Stomach (tissue), 9 donors: ENCODE results near the gene IRF1. TPM values are rescaled to one million over a fixed set of nuclear protein-coding genes. Genes with fewer than 3 reads are reported as not detected.

Experiments
- DNase-seq, 2 donors: peaks; one replicate each; pipeline versions ENCODE4 v3.0.0 to v3.0.0-alpha.2; 2013 to 2019
- H3K27ac ChIP-seq, 5 donors: fragments of 200-600 bp in 4 of 5; sonication (generic) in 4 of 5; one replicate each; pipeline ENCODE4 v1.5.1; 2013 to 2019; ENCODE audit warnings: mild to moderate bottlenecking in 1 of 5, moderate library complexity in 1 of 5
- H3K27me3 ChIP-seq, 3 donors: fragments of 200-600 bp; sonication (generic); one replicate each; pipeline ENCODE4 v1.5.1; 2017 to 2019; ENCODE audit warnings: mixed run types in 1 of 3
- H3K36me3 ChIP-seq, 4 donors: fragments of 200-600 bp; sonication (generic); 1 replicate in 3 of 4; 2 replicates in 1 of 4; pipeline ENCODE4 v1.5.1; 2016 to 2019
- H3K4me1 ChIP-seq, 4 donors: fragments of 200-600 bp; sonication (generic); one replicate each; pipeline ENCODE4 v1.5.1; 2016 to 2019
- H3K4me3 ChIP-seq, 4 donors: fragments of 200-600 bp; sonication (generic) in 3 of 4; one replicate each; pipeline ENCODE4 v1.5.1; 2016 to 2019; ENCODE audit warnings: mild to moderate bottlenecking in 1 of 4
- H3K9me3 ChIP-seq, 4 donors: fragments of 200-600 bp; sonication (generic); one replicate each; pipeline ENCODE4 v1.5.1; 2016 to 2019
- CTCF ChIP-seq, 7 experiments: fragments of 450-650 bp in 4 of 7; fragments of 200-600 bp in 3 of 7; sonication (generic) in 3 of 7; IDR thresholded peaks; one replicate each; pipeline ENCODE4 v1.5.1; 2016 to 2019; ENCODE audit warnings: antibody characterized with exemption in 7 of 7, control low read depth in 2 of 7, mild to moderate bottlenecking in 1 of 7
- EP300 ChIP-seq: sonication (generic); formaldehyde crosslinking; IDR thresholded peaks from one replicate; pipeline ENCODE4 v1.6.1; 2017; ENCODE audit warnings: antibody characterized with exemption
- POLR2A ChIP-seq, 4 donors: fragments of 450-650 bp; IDR thresholded peaks; one replicate each; pipeline ENCODE4 v1.6.1; 2016; ENCODE audit warnings: antibody characterized with exemption in 4 of 4, control low read depth in 2 of 4, mild to moderate bottlenecking in 1 of 4, moderate library complexity in 1 of 4
- POLR2AphosphoS5 ChIP-seq, 3 donors: sonication (generic); formaldehyde crosslinking; IDR thresholded peaks; one replicate each; pipeline ENCODE4 v1.6.1; 2016; ENCODE audit warnings: antibody characterized with exemption in 3 of 3
- WGBS, 5 donors: extraction: QIAGEN DNeasy Blood & Tissue Kit in 3 of 5; methylation state at CpG; one replicate each; pipeline versions ENCODE4 v1.1.5 to v1.1.7; 2013 to 2018; 5-methylcytosine and 5-hydroxymethylcytosine counted together
- intact Hi-C: fragments of 100-400 bp; cut with DNase I; formaldehyde crosslinking; loops from one replicate; pipeline ENCODE4 v1.15.1; 2023; ENCODE audit warnings: low total_unique reads
- polyA plus RNA-seq, 3 donors: library from polyadenylated mRNA; stranded (reverse); fragments of 200-250 nt; gene quantifications; one replicate each; pipeline ENCODE4 v1.2.3, GENCODE V29; 2013
- total RNA-seq, 5 donors: library from RNA; depleted of rRNA; stranded (reverse); fragments of >200 nt; gene quantifications; one replicate each; pipeline versions ENCODE4 v1.1.0 to v1.2.3, GENCODE V29; 2014 to 2016
- donor health status: healthy with polysubstance abuse.
- donor health status: Bipolar disorder and iron deficiency.
- donor health status: healthy.

Gene IRF1
- total and polyA plus RNA-seq, 8 donors = 17.1 to 256 (median 64.7) TPM

GRCh38 chr5:132480893-132481595, 9.5 kb downstream of the IRF1 start:
- intact Hi-C loops = no loop called here
- Histone ChIP-seq H3K4me1 (peaks cover 27 to 75% (median 46%) of the 10 kb centered on the region in 4 donors), H3K36me3 (peaks cover 32 to 55% (median 42%) of the 10 kb centered on the region in 4 donors), H3K4me3 (no peak overlapping the region), H3K27ac (peak overlapping the region in 2 of 5 donors; percentile 20 to 67), H3K27me3 (no peaks in the 10 kb centered on the region), H3K9me3 (no peaks in the 10 kb centered on the region)
- DNase-seq = no peak
- TF ChIP-seq EP300 (no peak), POLR2AphosphoS5 (IDR thresholded peaks at IDR 0.05) (peak in 2 of 3 donors; percentile 8 to 13)
- WGBS, 5 donors = 73 to 81% (median 78%) methylated on average over 4 of the region's 4 CpGs

GRCh38 chr5:132480546-132480892, 10.1 kb downstream of the IRF1 start:
- DNase-seq = no peak
- WGBS, 5 donors = 92 to 96% (median 95%) methylated on average over 5 of the region's 5 CpGs

GRCh38 chr5:132480042-132480441, 10.5 kb downstream of the IRF1 start:
- 63 to 92% (median 83%) methylated on average over 1 of the region's 1 CpG for WGBS, 5 donors
- Histone ChIP-seq H3K4me1 (peaks cover 32 to 75% (median 47%) of the 10 kb centered on the region in 4 donors), H3K9me3 (no peaks in the 10 kb centered on the region), H3K4me3 (no peak overlapping the region), H3K36me3 (peaks cover 22 to 45% (median 32%) of the 10 kb centered on the region in 4 donors), H3K27ac (peak overlapping the region in 2 of 5 donors; percentile 67 to 73), H3K27me3 (no peaks in the 10 kb centered on the region)
- no peak for DNase-seq
- no peak for TF ChIP-seq POLR2AphosphoS5 (IDR thresholded peaks at IDR 0.05)
- no peak for TF ChIP-seq EP300
- TF ChIP-seq CTCF (IDR thresholded peaks at IDR 0.05) = peak in 1 of 7 experiments; percentile 25
- TF ChIP-seq POLR2A (IDR thresholded peaks at IDR 0.05) = no peak
- intact Hi-C loops = no loop called here

More at GRCh38 chr5:132480546-132480892, 10.1 kb downstream of the IRF1 start:
- peak overlapping the region in 2 of 5 donors; percentile 20 to 67 for H3K27ac ChIP-seq
- H3K9me3 ChIP-seq = no peaks in the 10 kb centered on the region
- intact Hi-C loops = no loop called here
- H3K4me1 ChIP-seq = peaks cover 28 to 75% (median 47%) of the 10 kb centered on the region in 4 donors
- H3K27me3 ChIP-seq = no peaks in the 10 kb centered on the region
- no peak overlapping the region for H3K4me3 ChIP-seq
- peaks cover 27 to 50% (median 37%) of the 10 kb centered on the region in 4 donors for H3K36me3 ChIP-seq
- TF ChIP-seq CTCF (IDR thresholded peaks at IDR 0.05) (no peak), EP300 (no peak)

- H3K27me3 ChIP-seq = no peaks in the 10 kb centered on the region
- H3K4me3 ChIP-seq = no peak overlapping the region
- H3K36me3 ChIP-seq = peaks cover 15 to 38% (median 25%) of the 10 kb centered on the region in 4 donors
- peaks cover 37 to 75% (median 50%) of the 10 kb centered on the region in 4 donors for H3K4me1 ChIP-seq
- 65 to 81% (median 75%) methylated on average over 3 of the region's 3 CpGs for WGBS, 5 donors
- peak overlapping the region in 4 of 5 donors; percentile 7 to 73 (median 44) for H3K27ac ChIP-seq
- TF ChIP-seq CTCF (IDR thresholded peaks at IDR 0.05) (no peak), EP300 (no peak), POLR2AphosphoS5 (IDR thresholded peaks at IDR 0.05) (no peak), POLR2A (IDR thresholded peaks at IDR 0.05) (no peak)
- intact Hi-C loops = no loop called here
- no peak for DNase-seq
- no peaks in the 10 kb centered on the region for H3K9me3 ChIP-seq
Observed at GRCh38 chr5:132479111-132479951, 11.2 kb downstream of the IRF1 start.
